Activated CD4-positive, alpha-beta T cell treated with anti-CD3 and anti-CD28 coated beads for 48 hours (primary cell): Measurements from ENCODE around the gene SLC66A3.

Experiments used
- DNase-seq: peaks from one replicate; pipeline ENCODE4 v3.0.0-alpha.2; 2020

The SLC66A3 gene

DNA sequence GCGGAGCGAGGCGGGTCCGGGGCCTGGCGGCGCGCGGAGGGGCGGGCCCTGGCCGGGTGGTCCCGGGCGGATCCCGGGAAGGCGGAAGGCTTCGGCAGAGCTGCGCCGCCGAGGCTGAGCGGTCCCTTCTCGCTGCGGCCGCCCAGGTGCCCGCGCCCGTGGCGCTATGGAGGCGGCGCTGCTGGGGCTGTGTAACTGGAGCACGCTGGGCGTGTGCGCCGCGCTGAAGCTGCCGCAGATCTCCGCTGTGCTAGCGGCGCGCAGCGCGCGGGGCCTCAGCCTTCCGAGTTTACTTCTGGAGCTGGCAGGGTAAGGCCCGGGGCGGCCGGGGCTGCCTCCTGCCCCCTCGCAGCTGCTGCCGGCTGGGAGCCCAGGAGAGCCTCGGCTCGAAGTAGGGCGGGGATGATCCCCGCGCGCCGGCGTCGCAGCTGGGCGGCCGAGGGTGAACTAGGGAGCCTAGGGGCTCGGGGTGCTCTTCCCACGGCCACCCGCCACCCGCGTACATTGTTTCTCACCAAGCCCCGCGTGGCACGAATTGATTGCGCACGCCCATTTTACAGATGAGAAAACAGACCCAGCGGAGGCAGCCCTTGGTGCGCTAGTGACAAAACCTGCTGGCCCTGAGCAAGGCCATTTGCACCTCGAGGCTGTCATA is at the start of gene SLC66A3:
Gene SLC66A3, plus strand, starts transcription at position 87 of the 655 bp plus-strand sequence. Its CDS starts 80 bp downstream, at position 167.
- peak; percentile 83 for DNase-seq

GRCh38 chr2:11109002-11109401 is 46.3 kb upstream of the SLC66A3 start:
- no peak for DNase-seq

- DNase-seq, result no peak
Measured at GRCh38 chr2:11112870-11113428, 42.3 kb upstream of the SLC66A3 start.

DNA sequence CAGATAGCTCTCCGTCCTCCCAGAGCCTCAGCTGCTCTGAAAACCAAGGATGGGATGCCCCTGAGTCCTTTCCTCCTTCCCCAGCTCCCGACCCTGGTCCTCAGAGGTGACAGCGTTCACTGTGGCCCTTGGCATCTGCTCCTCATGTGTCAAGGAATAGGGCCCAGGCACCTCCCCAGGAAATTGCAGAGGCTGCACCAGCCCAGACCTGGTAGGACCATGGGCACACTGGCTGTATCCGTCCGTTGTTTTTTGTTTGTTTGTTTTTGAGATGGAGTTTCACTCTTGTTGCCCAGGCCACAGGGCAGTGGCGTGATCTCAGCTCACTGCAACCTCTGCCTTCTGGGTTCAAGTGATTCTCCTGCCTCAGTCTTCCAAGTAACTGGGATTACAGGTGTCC is 37.5 kb upstream of the SLC66A3 start:
- no peak for DNase-seq

GRCh38 chr2:11118761-11119160 is 36.5 kb upstream of the SLC66A3 start:
- DNase-seq, result no peak

DNA sequence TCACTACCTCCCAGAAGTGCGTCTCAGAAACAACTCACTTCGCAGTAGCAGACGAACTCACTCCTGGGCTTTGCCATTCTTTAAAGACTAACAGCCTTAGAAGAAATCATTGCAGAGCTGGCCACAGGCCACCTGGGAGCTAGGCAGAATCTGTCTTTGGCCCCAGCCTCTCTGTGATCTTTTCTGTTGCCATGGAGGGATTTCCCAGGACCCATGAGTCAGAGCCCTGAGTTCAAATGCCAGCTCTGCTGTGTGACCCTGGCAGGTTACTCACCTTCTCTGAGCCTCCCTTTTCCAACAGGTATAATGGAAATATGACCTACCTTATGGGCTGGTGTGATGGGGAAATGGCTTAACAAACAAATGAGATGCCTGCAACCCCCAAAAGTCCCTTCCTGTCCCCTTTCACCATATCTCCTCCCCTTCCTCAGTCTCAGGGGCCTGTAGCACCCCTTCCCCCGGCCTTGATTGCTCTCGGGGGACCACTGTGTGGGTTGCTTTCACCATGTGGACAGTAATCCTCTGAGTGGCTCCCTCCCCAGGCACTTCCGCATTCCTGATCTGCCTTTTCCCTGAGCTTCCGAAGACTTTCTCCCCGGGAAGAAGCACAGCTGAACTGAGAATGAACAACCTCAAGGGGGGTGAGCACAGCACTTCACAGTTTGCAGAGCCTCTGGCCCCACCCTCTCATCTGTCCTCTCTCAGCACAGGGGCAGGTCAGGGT is 34.0 kb upstream of the SLC66A3 start:
- DNase-seq, result no peak

DNA sequence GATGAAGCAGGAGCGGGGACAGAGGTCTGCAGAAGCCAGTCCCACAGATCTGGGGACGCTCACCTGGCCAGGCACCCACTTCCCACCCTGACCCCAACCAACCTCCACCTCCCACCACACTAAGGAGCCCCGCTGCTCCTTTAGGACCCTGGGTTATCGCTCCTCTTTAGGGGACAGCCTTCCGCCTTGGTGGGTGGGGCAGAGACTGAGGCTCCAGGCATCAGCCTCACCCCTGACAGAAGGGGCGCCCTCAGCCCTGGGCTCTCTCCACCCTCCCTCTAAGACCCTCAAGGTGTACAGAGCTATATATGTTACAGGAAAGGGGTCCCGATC is 33.5 kb upstream of the SLC66A3 start:
- no peak for DNase-seq

DNA sequence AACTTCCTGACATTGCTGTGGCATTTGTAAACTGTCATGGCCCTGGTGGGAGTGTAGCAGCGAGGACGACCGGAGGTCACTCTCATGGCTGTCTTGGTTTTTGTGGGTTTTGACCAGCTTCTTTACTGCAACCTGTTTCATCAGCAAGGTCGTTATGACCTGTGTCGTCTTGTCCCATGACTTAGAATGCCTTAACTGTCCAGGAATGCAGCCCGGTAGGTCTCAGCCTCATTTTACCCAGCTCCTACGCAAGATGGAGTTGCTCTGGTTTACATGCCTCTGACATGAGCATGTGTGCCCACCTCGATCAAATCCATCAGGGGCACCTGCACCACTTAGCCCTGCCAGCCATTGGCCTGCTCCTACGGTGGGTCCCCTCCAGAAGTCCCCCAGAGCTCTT is 32.9 kb upstream of the SLC66A3 start:
- no peak for DNase-seq

DNA sequence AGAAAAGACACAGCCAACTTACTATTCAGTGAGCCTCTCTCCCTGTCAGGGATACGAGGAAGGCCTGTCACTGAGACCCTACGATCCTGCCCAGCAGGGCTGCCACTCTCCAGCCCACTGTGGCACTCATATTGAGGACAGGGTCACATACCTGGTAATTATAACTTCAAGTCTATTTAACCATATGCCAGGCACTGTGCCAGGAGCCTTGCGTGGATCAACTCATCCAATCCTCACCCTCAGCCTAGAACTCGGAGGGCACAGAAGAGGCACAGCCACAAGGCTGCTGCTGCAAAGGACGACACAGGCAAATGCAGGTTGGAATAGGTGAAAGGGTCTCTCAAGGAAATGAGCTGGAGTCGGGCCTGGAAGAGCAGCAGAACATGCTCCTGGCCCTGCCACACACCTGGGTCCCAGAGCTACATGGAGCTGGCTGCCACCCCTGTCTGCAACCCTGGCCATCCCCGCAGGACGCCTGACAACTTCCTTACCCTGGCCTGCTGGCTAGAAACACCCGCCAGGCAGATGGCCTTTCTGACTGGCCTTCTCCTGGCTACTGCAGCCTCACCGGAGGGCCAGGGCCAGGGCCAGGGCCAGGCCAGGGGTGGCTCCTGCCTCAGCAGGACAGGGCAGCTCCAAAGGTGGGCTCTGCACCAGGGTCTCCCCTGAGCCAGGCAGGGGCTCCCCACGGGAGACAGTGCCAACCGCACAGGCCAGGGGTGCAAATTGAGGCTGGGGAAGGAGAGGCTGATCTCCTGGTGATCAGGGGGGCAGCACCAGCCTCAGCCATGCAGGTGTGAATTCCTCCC is 32.1 kb upstream of the SLC66A3 start:
- no peak for DNase-seq

DNA sequence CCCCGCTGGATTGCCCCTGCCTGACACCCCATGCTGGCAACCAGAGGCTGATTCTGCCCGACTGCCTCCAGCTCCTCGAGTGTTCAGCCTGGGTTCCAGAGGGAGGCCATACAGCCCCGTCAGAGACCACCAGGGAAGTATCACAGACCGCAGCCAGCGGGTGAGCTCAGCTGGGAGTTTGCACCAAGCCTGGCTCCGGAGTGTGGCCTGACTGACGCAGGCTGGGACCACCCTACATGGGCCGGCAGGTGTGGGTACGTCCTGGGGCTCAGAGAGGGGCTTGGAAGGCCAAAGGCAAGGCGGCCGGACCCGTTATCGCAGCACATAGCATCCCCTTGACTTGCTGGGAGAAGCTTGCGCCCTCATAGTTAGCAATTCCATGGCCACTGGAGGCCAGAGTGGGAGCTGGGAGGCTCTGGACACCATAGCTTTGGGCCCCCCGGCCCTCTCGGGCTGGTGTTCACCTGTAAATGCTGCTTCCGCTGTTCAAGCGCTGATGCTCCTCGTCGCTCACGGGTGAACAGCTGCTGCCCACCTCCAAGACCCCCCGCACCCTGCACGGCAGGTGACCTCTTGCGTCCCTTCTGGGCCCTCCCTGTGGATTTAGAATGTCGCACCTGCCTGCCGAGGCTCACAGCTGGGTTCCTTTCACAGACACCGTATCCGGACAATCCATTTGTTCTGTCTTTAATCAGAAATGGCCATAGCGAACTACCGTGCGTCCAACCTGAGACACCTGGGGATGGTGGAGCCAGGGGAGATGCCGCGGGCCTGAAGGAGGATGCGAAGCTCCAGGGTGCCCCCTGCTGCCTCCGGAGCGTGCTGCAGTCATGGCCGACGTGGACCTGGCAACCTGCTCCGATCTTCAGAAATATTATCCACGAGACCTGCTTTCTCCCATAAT is 31.2 kb upstream of the SLC66A3 start:
- peak; percentile 86 for DNase-seq

DNA sequence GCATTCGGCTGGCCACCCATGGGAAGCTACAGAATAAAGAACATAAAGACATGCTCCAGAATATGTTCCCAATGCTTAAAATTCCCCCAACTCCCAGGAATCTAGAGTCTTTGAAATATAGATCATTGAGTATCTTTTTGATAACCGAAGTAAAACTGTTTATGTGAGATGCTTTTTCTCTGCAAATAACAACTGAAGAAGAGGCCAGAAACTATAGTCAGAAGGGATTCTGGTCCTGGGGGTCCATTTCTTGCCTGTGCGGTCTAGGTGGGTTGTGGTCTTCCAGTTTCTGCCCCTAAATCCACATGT is 30.6 kb upstream of the SLC66A3 start:
- DNase-seq, result no peak

DNA sequence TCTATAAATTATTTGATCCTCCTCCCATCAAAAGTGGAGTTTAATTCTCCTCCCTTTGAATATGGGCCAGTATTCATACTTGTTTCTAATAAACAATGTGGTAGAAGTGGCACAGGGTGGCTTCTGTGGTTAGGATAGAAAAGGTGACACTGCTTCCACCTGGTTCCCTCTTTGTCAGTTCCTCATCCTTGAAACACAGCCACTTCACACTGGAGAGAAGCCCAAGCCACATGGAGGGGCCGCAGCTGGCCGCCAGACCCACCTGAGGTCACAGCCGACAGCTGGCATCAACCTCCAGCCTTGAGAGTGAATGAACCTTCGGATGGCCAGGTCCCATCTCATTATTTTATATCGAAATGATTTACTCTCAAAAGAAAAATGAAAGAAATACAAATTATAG is 27.5 kb upstream of the SLC66A3 start:
- no peak for DNase-seq

- DNase-seq, result no peak
Measured at GRCh38 chr2:11128243-11128951, 26.9 kb upstream of the SLC66A3 start.

- DNase-seq, result peak; percentile 83
Measured at GRCh38 chr2:11129598-11130449, 25.4 kb upstream of the SLC66A3 start.

GRCh38 chr2:11131166-11131920 is 23.9 kb upstream of the SLC66A3 start:
- DNase-seq, result no peak

- DNase-seq, result no peak
Measured at GRCh38 chr2:11132036-11132671, 23.1 kb upstream of the SLC66A3 start.

DNA sequence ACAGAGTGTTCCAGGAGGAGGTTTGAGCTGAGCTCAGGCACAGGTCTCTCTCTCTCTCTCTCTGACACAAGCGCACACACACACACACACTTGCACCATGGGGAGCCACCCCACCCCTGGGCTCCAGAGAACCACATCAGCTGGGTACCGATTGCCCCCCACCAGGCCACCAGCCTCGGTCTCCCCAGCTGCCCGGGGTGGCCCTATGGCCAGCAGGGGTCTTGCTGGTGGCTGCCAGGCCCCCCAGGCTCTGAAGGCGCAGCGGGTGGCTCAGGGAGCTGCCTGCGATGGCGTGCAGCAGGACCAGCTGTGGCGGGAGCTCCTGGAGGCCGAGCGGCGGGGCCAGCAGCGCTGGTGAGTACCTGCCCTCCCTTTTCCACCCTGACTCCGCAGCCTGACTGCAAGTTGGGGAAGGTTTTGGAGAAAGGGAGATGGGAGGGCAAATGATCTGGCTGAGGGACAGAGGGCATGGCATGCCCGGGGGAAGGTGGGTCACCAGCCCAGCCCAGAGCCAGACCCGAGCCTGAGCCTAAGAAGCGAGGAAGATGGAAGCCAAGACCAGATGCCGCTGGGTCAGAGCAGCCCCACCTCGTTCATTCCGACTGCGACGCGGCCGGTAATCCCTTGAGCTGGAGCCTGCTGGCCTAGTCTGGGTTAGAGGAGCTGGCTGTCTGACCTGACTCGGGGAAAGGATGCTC is 21.9 kb upstream of the SLC66A3 start:
- no peak for DNase-seq

GRCh38 chr2:11133936-11134320 is 21.3 kb upstream of the SLC66A3 start:
- DNase-seq, result no peak

- no peak for DNase-seq
Measured at GRCh38 chr2:11134349-11134748, 20.9 kb upstream of the SLC66A3 start.
